NCI-H1105 treated with DMSO at 0.1 percent for 48 hours (cell line): ENCODE results near the gene ROM1.
"Not testable (repeated sequence)": the region's sequence is repeated elsewhere in the genome, so short reads cannot be mapped to it uniquely, and the experiment has no call there.

Source experiments
- DNase-seq: peaks from one replicate; lab custom pipeline; 2025; lab: John Stamatoyannopoulos, UW

Gene ROM1

GRCh38 chr11:62649486-62649885, 36.4 kb downstream of the ROM1 start:
- DNase-seq = no peak

- not testable (repeated sequence) for DNase-seq
These were observed 37.2 kb downstream of the ROM1 start for GRCh38 chr11:62650283-62650682.

GRCh38 chr11:62652161-62653006, 39.3 kb downstream of the ROM1 start:
- no peak for DNase-seq

GRCh38 chr11:62654297-62654696, 41.2 kb downstream of the ROM1 start:
- no peak for DNase-seq

GRCh38 chr11:62656796-62657429, 43.9 kb downstream of the ROM1 start:
- DNase-seq = no peak

GRCh38 chr11:62664405-62665074, 51.5 kb downstream of the ROM1 start:
- DNase-seq = peak; percentile 66
